Calu3 (cell line): ENCODE measurements around the gene RASSF8. TPM values are rescaled to one million over a fixed set of nuclear protein-coding genes. Genes with fewer than 3 reads are reported as not detected.

Source experiments
- BruUV-seq: library from RNA; stranded (reverse); fragments of 400-500 nt; replicated peaks from 2 replicates; lab custom pipeline; 2021; lab: Mats Ljungman, UMichigan
- CTCF ChIA-PET: fragments of 300-600 bp; sonication (Branson Sonifier 250); formaldehyde crosslinking; loops from one replicate; lab custom pipeline; 2022; ENCODE audit warnings: antibody characterized with exemption; lab: Charles Lee
- DNase-seq: peaks from one replicate; pipeline ENCODE4 v3.0.0; 2022
- H3K27ac Mint-ChIP-seq: one replicate; pipeline ENCODE4 v1.8.0; 2022; ENCODE audit warnings: mixed read lengths; ENCODE audit not compliant: unreplicated experiment
- H3K27me3 Mint-ChIP-seq: one replicate; pipeline ENCODE4 v1.8.0; 2022; ENCODE audit warnings: mixed read lengths; ENCODE audit not compliant: unreplicated experiment
- H3K36me3 Mint-ChIP-seq: one replicate; pipeline ENCODE4 v1.8.0; 2022; ENCODE audit warnings: mild to moderate bottlenecking, moderate library complexity, mixed read lengths; ENCODE audit not compliant: insufficient read depth, unreplicated experiment
- H3K4me1 Mint-ChIP-seq: one replicate; pipeline ENCODE4 v1.8.0; 2022; ENCODE audit warnings: mild to moderate bottlenecking, low read depth, mixed read lengths; ENCODE audit not compliant: unreplicated experiment
- H3K4me3 Mint-ChIP-seq: one replicate; pipeline ENCODE4 v1.8.0; 2022; ENCODE audit warnings: mild to moderate bottlenecking, low read depth, moderate library complexity, mixed read lengths; ENCODE audit not compliant: unreplicated experiment
- H3K9me3 Mint-ChIP-seq: one replicate; pipeline ENCODE4 v1.8.0; 2022; ENCODE audit warnings: low read depth, mixed read lengths; ENCODE audit not compliant: unreplicated experiment
- intact Hi-C: fragments of 100-400 bp; cut with micrococcal nuclease; formaldehyde crosslinking; loops from one replicate; pipeline ENCODE4 v1.10.0; 2022; ENCODE audit not compliant: unreplicated experiment
- total RNA-seq: library from RNA; stranded (reverse); gene quantifications from 2 replicates; pipeline ENCODE4 v1.2.3, GENCODE V29; 2022
- TF ChIP-seq, protein P1 (sequence below): fragments of 200-600 bp; IDR thresholded peaks from one replicate; pipeline ENCODE4 v1.8.0; 2022; ENCODE audit warnings: antibody characterized with exemption; ENCODE audit not compliant: unreplicated experiment

RASSF8 gene
- total RNA-seq, 1 experiment from 2014 or later: 26.6 TPM

DNA sequence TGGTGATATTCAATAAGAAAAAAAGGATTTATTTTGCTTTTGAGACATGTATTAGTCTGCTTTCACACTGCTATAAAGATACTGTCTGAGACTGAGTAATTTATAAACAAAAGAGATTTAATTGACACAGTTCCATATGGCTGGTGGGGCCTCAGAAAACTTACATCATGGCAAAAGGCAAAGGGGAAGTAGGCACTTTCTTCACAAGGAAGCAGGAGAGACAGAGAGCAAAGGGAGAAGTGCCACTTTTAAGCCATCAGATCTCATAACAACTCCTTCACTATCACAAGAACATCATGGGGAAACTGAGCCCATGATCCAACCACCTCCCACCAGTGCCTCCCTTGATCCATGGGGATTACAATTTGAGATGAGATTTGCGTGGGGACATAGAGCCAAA is 122.4 kb downstream of the RASSF8 start:
- BruUV-seq: no TSS peak

GRCh38 chr12:26086936-26087335 is 128.5 kb downstream of the RASSF8 start:
- Mint-ChIP-seq H3K27me3 (no peaks in the 10 kb centered on the region), H3K36me3 (no peaks in the 10 kb centered on the region), H3K9me3 (peaks cover 8% of the 10 kb centered on the region), H3K27ac (no peak overlapping the region), H3K4me1 (peaks cover 13% of the 10 kb centered on the region), H3K4me3 (no peak overlapping the region)
- TF ChIP-seq, protein P1, sequence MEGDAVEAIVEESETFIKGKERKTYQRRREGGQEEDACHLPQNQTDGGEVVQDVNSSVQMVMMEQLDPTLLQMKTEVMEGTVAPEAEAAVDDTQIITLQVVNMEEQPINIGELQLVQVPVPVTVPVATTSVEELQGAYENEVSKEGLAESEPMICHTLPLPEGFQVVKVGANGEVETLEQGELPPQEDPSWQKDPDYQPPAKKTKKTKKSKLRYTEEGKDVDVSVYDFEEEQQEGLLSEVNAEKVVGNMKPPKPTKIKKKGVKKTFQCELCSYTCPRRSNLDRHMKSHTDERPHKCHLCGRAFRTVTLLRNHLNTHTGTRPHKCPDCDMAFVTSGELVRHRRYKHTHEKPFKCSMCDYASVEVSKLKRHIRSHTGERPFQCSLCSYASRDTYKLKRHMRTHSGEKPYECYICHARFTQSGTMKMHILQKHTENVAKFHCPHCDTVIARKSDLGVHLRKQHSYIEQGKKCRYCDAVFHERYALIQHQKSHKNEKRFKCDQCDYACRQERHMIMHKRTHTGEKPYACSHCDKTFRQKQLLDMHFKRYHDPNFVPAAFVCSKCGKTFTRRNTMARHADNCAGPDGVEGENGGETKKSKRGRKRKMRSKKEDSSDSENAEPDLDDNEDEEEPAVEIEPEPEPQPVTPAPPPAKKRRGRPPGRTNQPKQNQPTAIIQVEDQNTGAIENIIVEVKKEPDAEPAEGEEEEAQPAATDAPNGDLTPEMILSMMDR: no peak
- CTCF ChIA-PET: interaction anchor here (1.0 kb wide), 1 partner anchor 11 kb away, joined by 3 read pairs; no protein-coding TSS in a partner anchor
- BruUV-seq: no TSS peak
- intact Hi-C loops: no loop called here
- no peak for DNase-seq

More for the DNA sequence above, 122.4 kb downstream of the RASSF8 start:
- peaks cover 8% of the 10 kb centered on the region for H3K9me3 Mint-ChIP-seq
- H3K27me3 Mint-ChIP-seq: no peaks in the 10 kb centered on the region
- H3K36me3 Mint-ChIP-seq: no peaks in the 10 kb centered on the region
- no peak for DNase-seq
- H3K27ac Mint-ChIP-seq: no peak overlapping the region
- TF ChIP-seq, protein P1: no peak
- intact Hi-C loops: no loop called here
- H3K4me1 Mint-ChIP-seq: peaks cover 8% of the 10 kb centered on the region
- H3K4me3 Mint-ChIP-seq: no peak overlapping the region
- CTCF ChIA-PET: no interaction called here

DNA sequence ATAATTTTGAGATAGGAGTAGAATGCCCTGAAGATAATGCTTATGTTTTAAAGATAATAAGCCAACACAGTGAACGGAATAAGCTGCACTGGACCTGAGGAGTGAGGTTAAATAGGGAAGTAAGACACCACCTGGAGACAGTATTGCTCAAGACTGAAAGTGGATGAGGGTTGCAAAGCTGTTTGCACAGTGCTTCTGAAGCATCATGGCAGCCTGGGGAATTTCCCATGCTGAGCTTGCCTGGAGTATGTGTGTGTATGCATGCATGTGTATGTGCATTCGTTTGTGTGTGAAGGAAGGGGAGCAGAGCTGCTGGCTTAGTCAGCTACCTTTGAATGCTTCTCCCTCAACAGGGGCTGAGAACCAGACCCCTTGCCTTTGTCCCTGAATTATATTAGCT is 130.5 kb downstream of the RASSF8 start:
- H3K36me3 Mint-ChIP-seq: no peaks in the 10 kb centered on the region
- H3K4me3 Mint-ChIP-seq: no peak overlapping the region
- intact Hi-C loops: no loop called here
- CTCF ChIA-PET: interaction anchor here (0.6 kb wide), 1 partner anchor 1435 kb away, joined by 3 read pairs; the partner anchor contains the start of gene PPFIBP1
- H3K9me3 Mint-ChIP-seq: peaks cover 2% of the 10 kb centered on the region
- DNase-seq: no peak
- BruUV-seq: no TSS peak
- no peaks in the 10 kb centered on the region for H3K27me3 Mint-ChIP-seq
- TF ChIP-seq, protein P1: no peak
- H3K27ac Mint-ChIP-seq: no peak overlapping the region
- H3K4me1 Mint-ChIP-seq: peaks cover 14% of the 10 kb centered on the region

- no peaks in the 10 kb centered on the region for H3K9me3 Mint-ChIP-seq
- no peaks in the 10 kb centered on the region for H3K27me3 Mint-ChIP-seq
- H3K4me3 Mint-ChIP-seq: no peak overlapping the region
- intact Hi-C loops: loop anchor here (10.0 kb wide), 1 partner anchor 614 kb away; no protein-coding TSS in a partner anchor
- BruUV-seq: no TSS peak
- no peaks in the 10 kb centered on the region for H3K36me3 Mint-ChIP-seq
- no peak for DNase-seq
- peaks cover 14% of the 10 kb centered on the region for H3K4me1 Mint-ChIP-seq
- TF ChIP-seq, protein P1: no peak
- H3K27ac Mint-ChIP-seq: peak overlapping the region; percentile 1
- CTCF ChIA-PET: interaction anchor here (0.6 to 1.3 kb wide), 4 partner anchors 10 to 156 kb away, joined by 3 to 5 read pairs (median 4); no protein-coding TSS in a partner anchor
Observed at GRCh38 chr12:26090836-26091510, 132.5 kb downstream of the RASSF8 start.
